HG03280 (cell line): ENCODE results near the gene TREX2.

ENCODE experiments used
- ATAC-seq: cut with Tn5 transposase; IDR thresholded peaks from one replicate; pipeline ENCODE4 v1.9.1; 2021; ENCODE audit warnings: mild to moderate bottlenecking, moderate library complexity; ENCODE audit not compliant: unreplicated experiment

Gene TREX2, protein sequence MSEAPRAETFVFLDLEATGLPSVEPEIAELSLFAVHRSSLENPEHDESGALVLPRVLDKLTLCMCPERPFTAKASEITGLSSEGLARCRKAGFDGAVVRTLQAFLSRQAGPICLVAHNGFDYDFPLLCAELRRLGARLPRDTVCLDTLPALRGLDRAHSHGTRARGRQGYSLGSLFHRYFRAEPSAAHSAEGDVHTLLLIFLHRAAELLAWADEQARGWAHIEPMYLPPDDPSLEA

DNA sequence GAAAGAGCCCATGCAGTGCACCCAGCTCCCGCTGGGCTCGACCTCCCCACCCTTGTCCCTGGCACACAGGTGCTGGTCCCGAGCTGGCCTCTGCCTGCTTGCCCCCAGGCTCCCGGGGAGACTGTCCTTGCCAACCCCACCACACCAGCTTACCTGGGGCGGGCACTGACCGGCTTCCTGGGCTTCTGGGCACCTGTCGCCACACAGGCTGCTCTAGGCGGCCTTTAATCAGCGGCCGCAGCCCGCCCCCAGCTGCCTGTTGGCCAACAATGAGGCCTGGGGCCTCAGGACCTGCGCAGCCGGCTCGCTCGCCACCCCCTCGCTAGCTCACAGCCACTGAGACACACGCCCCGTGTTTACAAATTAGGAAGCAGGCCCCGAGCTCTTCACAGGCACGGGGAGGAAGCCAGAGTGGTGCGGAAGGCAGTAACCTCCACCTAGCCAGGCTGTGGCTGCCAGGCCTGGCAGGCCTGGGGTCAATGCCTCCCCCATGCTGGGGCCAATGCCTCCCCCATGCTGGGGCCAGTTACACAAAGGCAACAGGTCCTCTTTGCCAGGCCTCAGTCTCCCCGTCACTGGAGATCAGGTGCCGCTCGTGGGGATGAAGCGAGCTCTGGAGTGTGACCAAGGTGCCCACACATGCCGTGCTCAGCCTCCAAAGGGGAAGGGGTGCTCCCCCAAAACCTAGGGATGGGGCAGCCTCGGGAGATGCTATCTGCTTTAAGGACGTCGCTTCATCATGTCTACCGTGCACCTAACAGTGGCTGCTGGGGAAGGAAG lies at the start of gene TREX2:
Gene TREX2 (minus strand): TSS at position 201 of the 780 bp plus-strand sequence. CDS start 626 bp downstream, outside the sequence.
- ATAC-seq, result no peak

DNA sequence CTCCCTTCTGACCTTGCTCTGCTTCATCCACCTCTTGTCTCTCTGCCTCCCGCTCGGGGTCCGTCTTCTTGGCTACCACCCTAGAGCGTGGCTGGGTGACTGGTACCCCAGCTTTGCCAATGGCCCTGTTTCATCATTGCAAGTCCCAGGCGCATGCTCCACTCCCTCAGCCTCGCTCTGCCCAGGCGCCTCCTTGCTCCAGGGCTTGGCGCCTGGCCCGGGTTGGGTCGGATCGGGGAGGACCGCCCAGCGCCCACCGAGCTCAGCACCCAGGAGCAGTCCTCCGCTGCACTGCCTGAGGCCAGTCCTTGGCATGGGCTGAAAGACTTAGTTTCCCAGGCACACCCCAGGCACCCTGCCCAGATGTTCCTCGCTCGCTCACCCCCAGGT lies 49.5 kb upstream of the TREX2 start:
- no peak for ATAC-seq

GRCh38 chrX:153494541-153495361 lies 48.9 kb upstream of the TREX2 start, which contains the start of gene BGN:
Gene BGN (plus strand): TSS chrX:153494980. CDS start chrX:153504632, 9,652 bp downstream.
- ATAC-seq, result no peak

DNA sequence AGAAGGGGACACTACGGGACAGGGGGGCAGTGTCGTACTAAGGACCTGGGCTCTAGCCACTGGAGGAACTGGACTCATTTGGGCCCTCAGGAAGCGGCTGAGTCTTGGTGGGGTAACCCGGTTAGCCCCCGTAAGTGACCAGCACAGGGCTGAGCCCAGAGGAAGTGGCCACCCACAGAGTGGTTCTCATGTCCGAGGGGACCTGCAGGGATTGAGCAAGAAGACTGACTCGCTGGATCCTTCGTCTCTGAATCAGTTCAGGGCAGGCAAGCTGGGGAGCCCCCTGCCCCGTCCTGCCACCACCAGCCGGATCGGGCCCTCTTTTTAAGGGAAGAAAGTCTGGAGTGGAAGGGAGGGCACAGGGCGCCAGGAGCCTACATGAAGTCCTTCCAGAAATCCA lies 48.2 kb upstream of the TREX2 start:
- no peak for ATAC-seq

DNA sequence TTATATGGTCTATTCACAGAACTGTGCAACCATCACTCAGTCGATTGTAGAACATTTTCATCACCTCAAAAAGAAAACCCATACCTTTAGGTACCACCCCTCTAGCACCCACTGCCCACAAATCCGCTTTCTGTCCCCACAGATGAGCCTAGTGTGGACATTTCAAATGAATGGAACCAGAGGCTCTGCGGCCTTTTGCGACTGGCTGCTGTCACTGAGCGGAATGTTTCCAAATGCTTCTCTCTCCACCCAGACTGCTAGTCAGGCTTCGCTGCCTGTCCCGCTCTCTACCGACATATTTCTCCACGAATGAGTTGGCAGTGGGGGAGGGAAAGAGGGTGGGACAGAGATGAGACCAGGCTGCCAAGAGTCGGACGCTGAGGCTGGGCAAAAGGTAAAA lies 47.2 kb upstream of the TREX2 start:
- ATAC-seq, result no peak

- ATAC-seq, result no peak
These were observed 46.7 kb upstream of the TREX2 start for GRCh38 chrX:153492543-153492942.

- ATAC-seq, result no peak
These were observed 46.1 kb upstream of the TREX2 start for GRCh38 chrX:153491918-153492317.

DNA sequence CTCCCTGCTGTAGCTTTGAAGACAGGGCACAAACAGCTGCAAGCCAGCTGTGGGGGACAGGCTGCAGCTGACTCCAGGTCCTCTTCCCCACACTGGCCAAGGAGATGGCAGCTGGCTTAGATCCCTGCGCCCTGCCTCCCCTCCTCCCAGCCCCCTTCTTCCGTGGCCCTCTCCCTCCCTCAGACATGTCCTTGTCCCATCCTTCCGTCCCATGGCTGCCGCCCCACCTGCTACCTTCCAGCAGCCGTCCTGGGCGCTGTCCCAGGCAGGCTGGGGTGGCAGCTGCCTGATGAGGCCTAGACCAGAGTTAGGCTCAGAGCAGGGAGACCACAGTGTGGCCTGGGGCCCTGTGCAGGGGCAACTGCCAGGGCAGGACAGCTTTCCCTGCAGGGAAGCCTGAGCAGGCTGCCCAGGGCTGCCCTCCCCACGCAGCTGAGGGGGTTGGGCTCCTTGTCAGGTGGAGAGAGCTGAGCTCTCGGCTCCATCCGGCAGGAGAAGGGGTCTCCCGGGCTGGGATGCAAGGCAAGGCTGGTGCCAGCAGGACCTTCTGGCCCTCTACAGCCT lies 45.6 kb upstream of the TREX2 start:
- ATAC-seq, result no peak

DNA sequence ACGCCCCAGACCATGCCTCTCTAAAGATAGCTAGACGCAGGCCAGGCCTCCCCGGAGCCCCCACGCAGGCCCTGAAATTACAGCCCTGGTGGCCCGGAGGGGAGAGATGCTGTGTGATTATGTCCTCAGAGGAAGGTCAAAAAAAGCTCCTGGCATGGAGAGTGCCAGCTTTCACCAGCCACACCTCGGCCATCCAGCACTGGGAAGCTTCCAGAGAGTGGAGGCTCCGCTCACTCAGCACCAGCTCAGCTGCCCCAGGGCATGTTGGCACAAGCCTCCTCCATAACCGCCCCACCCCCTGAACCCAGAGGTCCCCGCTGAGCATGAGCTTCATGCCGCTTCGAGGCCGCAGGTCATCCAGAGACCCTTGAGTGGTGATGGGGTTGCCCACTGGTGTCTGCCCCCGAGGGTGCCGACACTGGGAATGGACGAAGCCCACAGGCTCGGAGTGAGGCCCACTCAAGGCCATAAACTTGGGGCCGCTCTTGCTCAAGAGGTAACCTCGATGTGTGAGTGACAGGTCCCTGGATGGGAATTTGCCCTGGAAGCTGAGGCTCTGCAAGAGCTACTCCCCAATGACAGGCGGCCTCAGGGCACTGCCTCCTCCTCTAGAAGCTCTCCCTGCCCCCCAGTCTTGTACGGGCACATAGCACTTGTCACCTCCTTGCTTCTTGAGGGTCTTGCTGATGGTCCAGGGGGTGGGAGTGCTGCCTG lies 44.5 kb upstream of the TREX2 start:
- ATAC-seq, result no peak

DNA sequence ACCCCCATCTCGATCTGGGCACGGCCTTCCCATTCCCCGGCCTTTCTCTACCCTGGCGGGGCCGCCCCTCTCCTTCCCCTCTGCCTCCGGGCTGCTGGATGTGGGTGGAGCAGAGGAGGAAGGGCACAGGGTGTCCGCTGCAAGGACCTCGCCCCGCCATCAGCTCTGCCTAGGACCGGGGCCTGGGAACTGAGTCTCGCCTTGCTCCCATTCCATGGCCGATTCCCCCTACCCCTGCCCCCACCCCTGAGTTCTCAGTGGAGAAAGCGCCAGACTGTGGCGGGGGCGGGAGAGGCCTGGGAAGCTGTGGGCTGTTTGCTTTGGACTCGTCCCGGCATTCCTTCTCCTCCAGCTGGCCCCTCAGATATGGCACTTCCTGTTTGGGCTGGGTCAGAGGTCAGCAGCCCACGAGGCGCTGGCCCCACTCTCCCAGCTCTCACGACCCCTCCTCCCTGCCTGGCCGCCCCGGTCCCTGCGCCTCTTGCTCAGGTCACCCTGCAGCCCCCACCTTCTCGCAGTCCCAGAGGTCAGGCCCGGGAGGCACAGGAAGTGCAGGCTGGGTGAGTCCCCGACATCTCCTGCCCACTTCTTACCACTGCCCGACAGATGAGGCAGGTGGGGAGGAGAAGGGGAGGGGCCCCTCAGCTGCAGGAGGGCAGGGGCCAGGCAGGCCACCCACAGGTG lies 42.5 kb upstream of the TREX2 start:
- no peak for ATAC-seq

- no peak for ATAC-seq
These were observed 41.8 kb upstream of the TREX2 start for GRCh38 chrX:153487590-153488071.

DNA sequence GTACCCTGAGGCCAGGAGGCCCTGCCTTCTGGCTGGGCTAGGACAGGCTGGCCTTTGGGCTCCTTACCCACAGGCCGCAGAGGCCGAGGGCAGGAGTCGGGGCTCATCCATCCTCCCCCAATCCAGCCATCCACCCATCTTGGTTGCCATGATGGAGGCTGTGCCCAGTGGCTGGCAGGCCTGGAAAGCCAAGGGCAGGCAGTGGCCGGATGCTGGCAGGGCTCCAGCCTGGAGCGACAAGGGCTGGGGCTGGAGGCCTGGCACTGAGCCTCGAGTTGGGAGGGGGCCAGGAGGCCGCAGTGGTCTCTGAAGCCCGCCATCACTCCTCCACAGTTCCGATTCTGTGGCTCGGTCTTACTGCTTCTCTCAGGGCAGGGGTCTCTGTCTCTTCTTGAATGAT lies 40.3 kb upstream of the TREX2 start:
- ATAC-seq, result no peak

GRCh38 chrX:153485396-153486080 lies 39.7 kb upstream of the TREX2 start:
- ATAC-seq, result no peak

DNA sequence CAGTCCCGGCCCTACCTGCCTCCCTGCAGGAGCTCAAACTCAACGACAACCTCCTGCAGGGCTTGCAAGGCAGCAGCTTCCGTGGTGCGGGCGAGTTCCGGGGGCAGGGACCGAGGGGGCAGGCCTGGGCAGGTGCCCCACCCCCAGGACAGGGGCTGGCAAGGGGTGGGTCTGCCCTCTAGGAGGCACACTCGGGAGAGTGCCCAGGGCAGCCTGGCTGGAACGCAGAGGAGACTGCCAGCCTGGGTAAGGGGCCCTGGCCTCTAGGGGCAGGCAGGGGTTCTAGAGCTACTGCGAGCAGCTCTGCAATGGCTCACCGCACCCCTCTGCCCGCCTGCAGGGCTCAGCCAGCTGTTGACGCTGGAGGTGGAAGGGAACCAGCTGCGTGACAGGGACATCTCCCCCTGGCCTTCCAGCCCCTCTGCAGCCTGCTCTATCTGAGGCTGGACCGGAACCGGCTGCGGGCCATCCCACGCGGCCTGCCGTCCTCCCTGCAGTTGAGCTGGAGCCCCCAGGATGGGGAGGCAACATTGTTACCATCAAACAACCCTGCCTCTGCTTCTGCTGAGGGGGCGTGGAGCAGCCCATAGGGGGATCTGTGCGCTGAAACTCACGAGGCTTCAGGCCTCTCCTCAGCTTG lies 36.6 kb upstream of the TREX2 start:
- no peak for ATAC-seq

- ATAC-seq, result no peak
These were observed 35.2 kb upstream of the TREX2 start for GRCh38 chrX:153481043-153481442.

DNA sequence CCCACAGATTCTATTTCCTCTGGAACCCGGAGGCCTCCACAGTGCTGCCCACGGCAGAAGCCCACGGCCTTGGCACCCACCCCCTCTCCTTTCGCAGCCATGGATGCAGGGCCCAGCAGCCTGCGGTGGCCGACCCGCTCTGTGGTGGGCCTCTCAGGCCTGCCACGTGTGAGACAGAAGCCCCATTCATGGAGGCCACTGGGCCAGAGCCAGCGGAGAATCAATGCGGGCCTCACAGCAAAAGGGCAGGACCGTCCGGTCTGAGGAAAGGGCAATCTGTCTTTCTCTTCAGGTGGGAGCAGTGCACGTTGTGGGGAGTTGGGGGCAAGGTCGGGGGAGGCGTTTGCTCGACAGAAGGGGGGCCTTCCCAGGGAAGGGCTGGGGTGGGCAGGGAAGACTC lies 32.9 kb upstream of the TREX2 start:
- ATAC-seq, result no peak

GRCh38 chrX:153477901-153478300 lies 32.0 kb upstream of the TREX2 start:
- ATAC-seq, result no peak

GRCh38 chrX:153477364-153477857 lies 31.6 kb upstream of the TREX2 start:
- no peak for ATAC-seq
